Uterus (tissue), 2 donors: Measurements from ENCODE around the gene CLDN6.

Experiments
- CTCF ChIP-seq, 4 experiments: fragments of 200-600 bp in 2 of 4; fragments of 450-650 bp in 2 of 4; sonication (generic) in 2 of 4; IDR thresholded peaks; one replicate each; pipeline ENCODE4 v1.5.1; 2016 to 2019; ENCODE audit warnings: antibody characterized with exemption in 4 of 4, mild to moderate bottlenecking in 2 of 4, moderate library complexity in 1 of 4
- POLR2A ChIP-seq, 2 donors: fragments of 450-650 bp; IDR thresholded peaks; one replicate each; pipeline ENCODE4 v1.6.1; 2016; ENCODE audit warnings: antibody characterized with exemption in 2 of 2, mild to moderate bottlenecking in 1 of 2, moderate library complexity in 1 of 2

DNA sequence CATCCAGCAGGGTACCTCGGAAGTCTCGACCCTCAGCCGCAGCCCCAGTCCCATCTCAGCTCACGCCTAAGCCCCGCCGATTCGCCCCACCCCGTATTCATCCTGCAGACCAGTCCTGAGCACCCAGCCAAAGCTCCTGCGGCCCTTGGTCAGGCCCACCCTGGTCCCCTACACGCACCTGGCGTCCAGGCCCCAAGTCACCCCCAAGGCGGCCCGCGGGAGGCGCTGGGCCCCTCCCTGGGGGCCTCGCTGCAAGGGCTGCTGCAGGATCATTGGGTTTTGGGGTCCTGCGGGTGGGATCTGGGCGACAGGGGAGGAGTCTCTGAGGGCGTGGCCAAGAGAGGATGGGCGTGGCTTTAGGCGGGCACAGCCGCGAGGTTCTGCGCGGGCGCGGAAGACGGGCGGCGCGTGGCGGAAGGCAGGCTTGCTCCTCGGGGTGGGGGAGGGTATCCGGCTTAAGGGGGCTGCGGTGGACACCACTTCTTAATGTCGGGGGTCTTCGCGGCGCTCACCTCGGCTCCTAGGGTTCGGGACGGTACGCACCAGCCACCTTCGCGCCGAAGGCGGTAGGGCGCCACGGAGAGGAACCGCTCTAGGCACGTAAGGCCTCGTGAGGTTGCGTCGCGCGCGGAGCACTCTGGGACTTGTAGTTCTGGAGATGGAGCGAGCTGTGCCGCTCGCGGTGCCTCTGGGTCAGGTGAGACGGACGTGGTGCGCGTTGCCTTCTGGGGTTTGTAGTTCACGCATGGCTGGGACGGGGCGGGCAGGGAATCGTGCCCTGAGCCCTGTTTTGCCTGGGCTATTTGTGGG is 5.9 kb upstream of the CLDN6 start, which contains the start of the genes HCFC1R1 and THOC6:
- TF ChIP-seq CTCF (IDR thresholded peaks at IDR 0.05) (peak in 3 of 4 experiments; percentile 6 to 34 (median 16)), POLR2A (IDR thresholded peaks at IDR 0.05) (peak; percentile 59 to 82)
